ENCODE measurements around the gene KIAA1755. TPM values are rescaled to one million over a fixed set of nuclear protein-coding genes. Genes with fewer than 3 reads are reported as not detected.

The KIAA1755 gene
- total and polyA plus RNA-seq, 10 of the 15 experiments (the other 5 are each of a cell fraction or from before 2014, with no cell fraction given), result not detected

DNA sequence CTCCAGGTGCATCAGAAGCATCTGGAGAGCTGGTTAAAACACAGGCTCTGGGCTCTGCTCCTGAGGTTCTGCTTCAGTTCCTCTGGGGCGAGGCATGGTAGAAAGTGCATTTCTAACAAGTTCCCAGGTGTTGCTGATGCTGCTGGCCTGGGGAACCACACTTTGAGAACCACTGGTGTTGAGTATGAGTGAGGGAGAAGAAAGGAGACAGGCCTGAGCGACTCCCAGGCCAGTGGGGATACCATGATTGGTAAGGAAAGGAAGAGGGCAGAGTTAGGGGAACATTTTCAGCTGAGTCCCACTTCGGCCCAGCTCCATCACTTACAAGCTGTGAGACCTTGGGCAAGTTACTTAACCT is 36.8 kb downstream of the KIAA1755 start:
- Histone ChIP-seq H4K20me1 (ENCODE audit: control insufficient read depth, insufficient read depth) (no peaks in the 10 kb centered on the region; the same call in 1 of the 2 replicates), H3K27me3 (replicated peaks in 1 of 2; ENCODE audit: control insufficient read depth in 2 of 2, insufficient read depth in 2 of 2, low read length in 1 of 2) (no peaks in the 10 kb centered on the region; a peak in 1 of 4 replicates), H3K36me3 (ENCODE audit: control insufficient read depth in 2 of 2, insufficient read depth in 2 of 2, low read length in 1 of 2) (no peaks in the 10 kb centered on the region), H3K79me2 (ENCODE audit: control insufficient read depth, insufficient read depth, low read length) (no peaks in the 10 kb centered on the region), H3K9ac (ENCODE audit: control insufficient read depth, insufficient read depth, low read length) (no peak overlapping the region), H3K27ac (ENCODE audit: control insufficient read depth, insufficient read depth) (no peak overlapping the region), H2AFZ (ENCODE audit: control insufficient read depth, low read depth, low read length) (no peak overlapping the region), H3K4me1 (ENCODE audit: control insufficient read depth, insufficient read depth, low read length) (no peaks in the 10 kb centered on the region), H3K9me3 (replicated peaks; ENCODE audit: control insufficient read depth, insufficient read depth, low read length) (no peaks in the 10 kb centered on the region), H3K4me3 (no peak overlapping the region), H3K4me2 (ENCODE audit: control insufficient read depth, insufficient read depth) (no peak overlapping the region)
- WGBS (ENCODE audit: insufficient coverage, insufficient replicate concordance, low lambda C conversion rate, missing lambda C conversion rate), result 12% methylated on average over 3 of the region's 3 CpGs
- FAIRE-seq (no peak), ATAC-seq (no peak), DNase-seq (ENCODE audit: low read depth, low spot score) (no peak)
- no TSS peak for BruUV-seq (replicated peaks)
- CTCF ChIA-PET, result interaction anchor here (1.0 to 14.4 kb wide), 7 partner anchors 101 to 185 kb away, joined by 3 to 404 read pairs (median 6); no protein-coding TSS in a partner anchor
- SMC1A ChIA-PET (ENCODE audit: uncharacterized antibody, unreplicated experiment), result interaction anchor here (1.2 to 2.0 kb wide), 3 partner anchors 8 to 185 kb away, joined by 3 to 10 read pairs (median 5); no protein-coding TSS in a partner anchor
- TF ChIP-seq FOS (IDR thresholded peaks at IDR 0.05; ENCODE audit: borderline replicate concordance, extremely low read depth, insufficient read length), result no peak
- RAD21 ChIA-PET (ENCODE audit: unreplicated experiment), result interaction anchor here (1.7 to 6.9 kb wide), 3 partner anchors 150 to 185 kb away, joined by 5 to 80 read pairs (median 12); no protein-coding TSS in a partner anchor
- POLR2A ChIA-PET, result no interaction called here
- intact Hi-C loops (cut with micrococcal nuclease; ENCODE audit: unreplicated experiment) (loop anchor here (5.0 kb wide), 2 partner anchors 56 to 661 kb away; partner anchors contain the start of gene TGM2), in situ Hi-C loops (cut with MboI) (loop anchor here (10.0 kb wide), 1 partner anchor 659 kb away; no protein-coding TSS in a partner anchor)

DNA sequence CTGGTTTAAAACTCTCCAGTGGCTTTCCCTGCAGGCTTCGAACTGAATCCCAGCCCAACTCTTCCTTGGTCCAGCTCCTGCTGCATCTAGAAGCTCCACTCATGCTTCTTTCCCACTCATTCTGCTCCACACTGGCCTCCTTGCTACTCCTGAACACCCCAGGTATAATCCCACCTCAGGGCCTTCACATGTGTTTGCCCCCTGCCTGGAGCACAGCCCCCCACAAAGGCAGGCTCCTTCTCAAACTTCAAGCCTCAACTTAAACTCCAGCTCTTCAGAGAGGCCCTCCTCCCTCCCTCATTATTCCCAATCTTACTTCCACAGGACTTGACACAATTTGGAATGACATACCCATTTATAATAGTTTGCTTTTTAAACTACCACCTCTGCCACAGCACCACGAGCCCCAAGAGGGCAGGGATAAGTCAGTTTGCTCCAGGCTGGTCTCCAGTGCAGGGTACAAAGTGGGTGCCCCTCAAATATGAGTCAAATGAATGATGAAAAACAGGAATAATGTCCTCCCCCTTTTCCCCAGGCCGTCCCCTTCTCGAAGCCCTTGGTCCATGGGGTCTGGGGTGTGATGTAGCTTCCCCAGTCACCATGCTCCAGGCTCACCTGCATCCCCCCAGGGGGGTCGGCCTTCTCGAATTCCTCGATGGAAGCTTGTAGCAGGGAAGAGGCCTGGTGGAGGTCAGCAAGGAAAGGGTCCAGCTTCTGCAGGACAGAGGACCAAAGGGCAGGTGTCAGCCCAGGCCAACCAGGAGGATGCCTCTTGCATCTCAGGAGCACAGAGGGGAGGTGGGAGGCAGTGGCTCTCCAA is 37.4 kb downstream of the KIAA1755 start:
- ChIA-PET POLR2A (no interaction called here), CTCF (interaction anchor here (0.6 to 14.4 kb wide), 12 partner anchors 48 to 1034 kb away, joined by 3 to 404 read pairs (median 4); no protein-coding TSS in a partner anchor), RAD21 (ENCODE audit: unreplicated experiment) (interaction anchor here (3.4 to 6.9 kb wide), 3 partner anchors 110 to 165 kb away, joined by 12 to 80 read pairs (median 27); no protein-coding TSS in a partner anchor), SMC1A (ENCODE audit: uncharacterized antibody, unreplicated experiment) (interaction anchor here (1.3 to 5.4 kb wide), 3 partner anchors 163 to 186 kb away, joined by 3 to 128 read pairs (median 10); no protein-coding TSS in a partner anchor)
- Histone ChIP-seq H3K4me2 (ENCODE audit: control insufficient read depth, insufficient read depth) (no peak overlapping the region), H3K27ac (ENCODE audit: control insufficient read depth, insufficient read depth) (no peak overlapping the region), H4K20me1 (ENCODE audit: control insufficient read depth, insufficient read depth) (no peaks in the 10 kb centered on the region; the same call in 1 of the 2 replicates), H3K4me3 (no peak overlapping the region), H3K27me3 (replicated peaks in 1 of 2; ENCODE audit: control insufficient read depth in 2 of 2, insufficient read depth in 2 of 2, low read length in 1 of 2) (no peaks in the 10 kb centered on the region; a peak in 1 of 4 replicates), H3K9ac (ENCODE audit: control insufficient read depth, insufficient read depth, low read length) (no peak overlapping the region), H3K79me2 (ENCODE audit: control insufficient read depth, insufficient read depth, low read length) (no peaks in the 10 kb centered on the region), H3K9me3 (replicated peaks; ENCODE audit: control insufficient read depth, insufficient read depth, low read length) (no peaks in the 10 kb centered on the region), H3K36me3 (ENCODE audit: control insufficient read depth in 2 of 2, insufficient read depth in 2 of 2, low read length in 1 of 2) (no peaks in the 10 kb centered on the region), H2AFZ (ENCODE audit: control insufficient read depth, low read depth, low read length) (no peak overlapping the region), H3K4me1 (ENCODE audit: control insufficient read depth, insufficient read depth, low read length) (no peaks in the 10 kb centered on the region)
- DNase-seq (ENCODE audit: low read depth, low spot score), result no peak
- in situ Hi-C loops (cut with MboI) (loop anchor here (10.0 kb wide), 1 partner anchor 658 kb away; no protein-coding TSS in a partner anchor), intact Hi-C loops (cut with micrococcal nuclease; ENCODE audit: unreplicated experiment) (loop anchor here (1.0 to 5.0 kb wide), 4 partner anchors 56 to 661 kb away; partner anchors contain the start of gene TGM2)
- ATAC-seq, result no peak
- no TSS peak for BruUV-seq (replicated peaks)
- FAIRE-seq, result no peak
- WGBS (ENCODE audit: insufficient coverage, insufficient replicate concordance, low lambda C conversion rate, missing lambda C conversion rate), result 12% methylated on average over 7 of the region's 7 CpGs
- TF ChIP-seq YY1 (IDR thresholded peaks at IDR 0.05; ENCODE audit: low read depth, low read length), result no peak
- TF ChIP-seq, protein P1, sequence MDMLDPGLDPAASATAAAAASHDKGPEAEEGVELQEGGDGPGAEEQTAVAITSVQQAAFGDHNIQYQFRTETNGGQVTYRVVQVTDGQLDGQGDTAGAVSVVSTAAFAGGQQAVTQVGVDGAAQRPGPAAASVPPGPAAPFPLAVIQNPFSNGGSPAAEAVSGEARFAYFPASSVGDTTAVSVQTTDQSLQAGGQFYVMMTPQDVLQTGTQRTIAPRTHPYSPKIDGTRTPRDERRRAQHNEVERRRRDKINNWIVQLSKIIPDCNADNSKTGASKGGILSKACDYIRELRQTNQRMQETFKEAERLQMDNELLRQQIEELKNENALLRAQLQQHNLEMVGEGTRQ (IDR thresholded peaks at IDR 0.05; ENCODE audit: borderline replicate concordance, low read depth, low read length), result no peak
- no peak for TF ChIP-seq SRF (IDR thresholded peaks at IDR 0.05; ENCODE audit: low read depth in 2 of 2, low read length in 2 of 2)
- TF ChIP-seq STAT1 (conservative IDR thresholded peaks at IDR 0.05), result no peak
- TF ChIP-seq CEBPB (IDR thresholded peaks at IDR 0.05; ENCODE audit: borderline replicate concordance in 1 of 2, low read depth in 2 of 2, low read length in 2 of 2), result no peak
- TF ChIP-seq, protein P2, sequence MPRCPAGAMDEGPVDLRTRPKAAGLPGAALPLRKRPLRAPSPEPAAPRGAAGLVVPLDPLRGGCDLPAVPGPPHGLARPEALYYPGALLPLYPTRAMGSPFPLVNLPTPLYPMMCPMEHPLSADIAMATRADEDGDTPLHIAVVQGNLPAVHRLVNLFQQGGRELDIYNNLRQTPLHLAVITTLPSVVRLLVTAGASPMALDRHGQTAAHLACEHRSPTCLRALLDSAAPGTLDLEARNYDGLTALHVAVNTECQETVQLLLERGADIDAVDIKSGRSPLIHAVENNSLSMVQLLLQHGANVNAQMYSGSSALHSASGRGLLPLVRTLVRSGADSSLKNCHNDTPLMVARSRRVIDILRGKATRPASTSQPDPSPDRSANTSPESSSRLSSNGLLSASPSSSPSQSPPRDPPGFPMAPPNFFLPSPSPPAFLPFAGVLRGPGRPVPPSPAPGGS (IDR thresholded peaks at IDR 0.05; ENCODE audit: borderline replicate concordance, insufficient read depth, low read depth, low read length, poor library complexity, severe bottlenecking), result no peak
- no peak for TF ChIP-seq ESRRA (IDR thresholded peaks at IDR 0.05; ENCODE audit: low read length)

All from GM12878 (cell line).